Endodermal cell (in vitro differentiated cells): ENCODE results near the gene TMPRSS2. TPM values are rescaled to one million over a fixed set of nuclear protein-coding genes. Genes with fewer than 3 reads are reported as not detected.
A peak's percentile ranks its signal among the peaks of the same experiment; 100 is the strongest.

ENCODE experiments used
- DNase-seq: peaks from one replicate; pipeline ENCODE4 v3.0.0-alpha.2; 2017
- H3K27ac ChIP-seq: 2 replicates; pipeline ENCODE4 v1.5.1; 2013; ENCODE audit warnings: mild to moderate bottlenecking, low read depth, low read length, moderate library complexity
- H3K27me3 ChIP-seq: 2 replicates; pipeline ENCODE4 v1.6.1; 2013; ENCODE audit warnings: mild to moderate bottlenecking, low read length, moderate library complexity; ENCODE audit not compliant: insufficient read depth, control insufficient read depth, poor library complexity, severe bottlenecking
- H3K36me3 ChIP-seq: 2 replicates; pipeline ENCODE4 v1.7.0; 2013; ENCODE audit warnings: mild to moderate bottlenecking, low read length, moderate library complexity; ENCODE audit not compliant: control insufficient read depth, insufficient read depth
- H3K4me1 ChIP-seq: one replicate; pipeline ENCODE4 v1.7.0; 2013; ENCODE audit warnings: low read length; ENCODE audit not compliant: control insufficient read depth, insufficient read depth
- H3K4me3 ChIP-seq: 2 replicates; pipeline ENCODE4 v1.5.1; 2013; ENCODE audit warnings: mild to moderate bottlenecking, low read length, moderate library complexity
- H3K9ac ChIP-seq: 2 replicates; pipeline ENCODE4 v1.6.1; 2013; ENCODE audit warnings: mild to moderate bottlenecking, low read length, moderate library complexity; ENCODE audit not compliant: poor library complexity, severe bottlenecking; ENCODE audit errors: extremely low read depth
- H3K9me3 ChIP-seq: 2 replicates; pipeline ENCODE4 v1.6.1; 2013; ENCODE audit warnings: mild to moderate bottlenecking, low read length, moderate library complexity; ENCODE audit not compliant: control insufficient read depth
- H3K27ac Mint-ChIP-seq: 2 replicates; pipeline ENCODE4 v1.8.0; 2020; ENCODE audit warnings: mixed read lengths
- H3K27me3 Mint-ChIP-seq: 2 replicates; pipeline ENCODE4 v1.8.0; 2021; ENCODE audit warnings: mild to moderate bottlenecking, mixed read lengths; ENCODE audit not compliant: insufficient read depth
- H3K36me3 Mint-ChIP-seq: 2 replicates; pipeline ENCODE4 v1.8.0; 2020; ENCODE audit warnings: low read depth, mixed read lengths
- H3K4me1 Mint-ChIP-seq: 2 replicates; pipeline ENCODE4 v1.8.0; 2020; ENCODE audit warnings: mixed read lengths
- H3K4me3 Mint-ChIP-seq: 2 replicates; pipeline ENCODE4 v1.8.0; 2020; ENCODE audit warnings: mild to moderate bottlenecking, moderate library complexity, mixed read lengths
- H3K9me3 Mint-ChIP-seq: 2 replicates; pipeline ENCODE4 v1.8.0; 2020; ENCODE audit warnings: mild to moderate bottlenecking, mixed read lengths
- WGBS, 2 experiments: methylation state at CpG; one replicate each; pipeline versions ENCODE4 v1.1.5 to v1.1.7; 2013; ENCODE audit warnings: missing lambda C conversion rate in 2 of 2, mixed read lengths in 1 of 2; ENCODE audit not compliant: insufficient coverage in 1 of 2, insufficient read length in 1 of 2; 5-methylcytosine and 5-hydroxymethylcytosine counted together
- total RNA-seq, 2 donors: library from RNA; stranded (reverse); fragmentation: NEBNext Ultra II Directional in 1 of 2; extraction: Animal tissue kit (Norgen Biotek cat#: 25700) in 1 of 2; gene quantifications; 2 replicates in 1 of 2; 3 replicates in 1 of 2; pipeline ENCODE4 v1.2.1, GENCODE V29; 2021
- TF ChIP-seq, protein P1 (sequence below): fragments of 200-600 bp; sonication (generic); conservative IDR thresholded peaks from 2 replicates; pipeline ENCODE4 v1.5.0; 2021; ENCODE audit warnings: antibody characterized with exemption, mild to moderate bottlenecking

The TMPRSS2 gene
- total RNA-seq, 2 donors from 2014 or later: 17.6 to 19.2 TPM

- Mint-ChIP-seq H3K27me3 (peaks cover 44% of the 10 kb centered on the region), H3K36me3 (no peaks in the 10 kb centered on the region), H3K27ac (peak overlapping the region; percentile 30), H3K4me3 (peak overlapping the region; percentile 74), H3K9me3 (no peaks in the 10 kb centered on the region), H3K4me1 (peaks cover 14% of the 10 kb centered on the region)
- no peak for DNase-seq
- Histone ChIP-seq H3K27me3 (peaks cover 50% of the 10 kb centered on the region), H3K4me1 (peaks cover 9% of the 10 kb centered on the region), H3K27ac (no peak overlapping the region), H3K36me3 (no peaks in the 10 kb centered on the region), H3K4me3 (peak overlapping the region; percentile 83), H3K9ac (no peak overlapping the region), H3K9me3 (no peaks in the 10 kb centered on the region)
- TF ChIP-seq, protein P1, sequence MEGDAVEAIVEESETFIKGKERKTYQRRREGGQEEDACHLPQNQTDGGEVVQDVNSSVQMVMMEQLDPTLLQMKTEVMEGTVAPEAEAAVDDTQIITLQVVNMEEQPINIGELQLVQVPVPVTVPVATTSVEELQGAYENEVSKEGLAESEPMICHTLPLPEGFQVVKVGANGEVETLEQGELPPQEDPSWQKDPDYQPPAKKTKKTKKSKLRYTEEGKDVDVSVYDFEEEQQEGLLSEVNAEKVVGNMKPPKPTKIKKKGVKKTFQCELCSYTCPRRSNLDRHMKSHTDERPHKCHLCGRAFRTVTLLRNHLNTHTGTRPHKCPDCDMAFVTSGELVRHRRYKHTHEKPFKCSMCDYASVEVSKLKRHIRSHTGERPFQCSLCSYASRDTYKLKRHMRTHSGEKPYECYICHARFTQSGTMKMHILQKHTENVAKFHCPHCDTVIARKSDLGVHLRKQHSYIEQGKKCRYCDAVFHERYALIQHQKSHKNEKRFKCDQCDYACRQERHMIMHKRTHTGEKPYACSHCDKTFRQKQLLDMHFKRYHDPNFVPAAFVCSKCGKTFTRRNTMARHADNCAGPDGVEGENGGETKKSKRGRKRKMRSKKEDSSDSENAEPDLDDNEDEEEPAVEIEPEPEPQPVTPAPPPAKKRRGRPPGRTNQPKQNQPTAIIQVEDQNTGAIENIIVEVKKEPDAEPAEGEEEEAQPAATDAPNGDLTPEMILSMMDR: no peak
- 81% methylated on average over 4 to 7 of the region's 7 CpGs for WGBS, 2 experiments
These were observed 1.9 kb downstream of the TMPRSS2 start for GRCh38 chr21:41506005-41506594.

GRCh38 chr21:41504030-41504429 is 3.9 kb downstream of the TMPRSS2 start:
- H3K4me1 Mint-ChIP-seq: peaks cover 17% of the 10 kb centered on the region
- Histone ChIP-seq H3K4me1 (peaks cover 9% of the 10 kb centered on the region), H3K4me3 (no peak overlapping the region), H3K27me3 (peaks cover 41% of the 10 kb centered on the region), H3K27ac (no peak overlapping the region), H3K9me3 (no peaks in the 10 kb centered on the region), H3K9ac (no peak overlapping the region), H3K36me3 (no peaks in the 10 kb centered on the region)
- H3K9me3 Mint-ChIP-seq: no peaks in the 10 kb centered on the region
- TF ChIP-seq, protein P1: no peak
- H3K27ac Mint-ChIP-seq: no peak overlapping the region
- H3K27me3 Mint-ChIP-seq: peaks cover 36% of the 10 kb centered on the region
- no peaks in the 10 kb centered on the region for H3K36me3 Mint-ChIP-seq
- no peak overlapping the region for H3K4me3 Mint-ChIP-seq
- no peak for DNase-seq
- 77 to 92% methylated on average over 5 of the region's 5 CpGs for WGBS, 2 experiments

DNA sequence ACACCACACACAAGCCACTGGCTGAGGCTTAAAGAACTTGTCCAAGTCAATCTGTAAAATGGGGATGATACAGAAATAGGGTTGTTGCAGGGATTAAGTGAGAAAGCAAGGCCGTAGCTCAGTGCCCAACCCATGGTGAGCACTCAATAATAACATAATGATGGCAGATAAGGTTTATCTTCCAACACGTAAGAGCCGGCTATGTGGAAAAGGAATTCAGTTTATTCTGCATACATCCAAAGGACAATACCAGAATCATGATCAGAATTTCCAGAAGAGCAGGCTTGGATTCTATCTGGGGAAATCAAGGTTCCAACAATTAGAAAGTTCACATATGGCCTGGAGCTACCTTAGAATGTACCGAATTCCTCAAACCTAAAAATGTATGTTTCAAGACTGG is 4.6 kb downstream of the TMPRSS2 start:
- no peak overlapping the region for H3K27ac ChIP-seq
- H3K36me3 ChIP-seq: no peaks in the 10 kb centered on the region
- Mint-ChIP-seq H3K4me1 (peaks cover 13% of the 10 kb centered on the region), H3K9me3 (no peaks in the 10 kb centered on the region), H3K27ac (no peak overlapping the region), H3K36me3 (no peaks in the 10 kb centered on the region), H3K27me3 (peaks cover 30% of the 10 kb centered on the region), H3K4me3 (no peak overlapping the region)
- no peak for DNase-seq
- no peak overlapping the region for H3K9ac ChIP-seq
- H3K27me3 ChIP-seq: peaks cover 35% of the 10 kb centered on the region
- H3K4me3 ChIP-seq: no peak overlapping the region
- peaks cover 9% of the 10 kb centered on the region for H3K4me1 ChIP-seq
- 92 to 94% methylated on average over 4 of the region's 4 CpGs for WGBS, 2 experiments
- TF ChIP-seq, protein P1: no peak
- H3K9me3 ChIP-seq: no peaks in the 10 kb centered on the region
